Cortex of kidney (tissue), 1 donor: ENCODE data around the gene HSD17B2.

Experiments used
- DNase-seq: peaks from one replicate; lab custom pipeline; 2025; lab: John Stamatoyannopoulos, UW

The HSD17B2 gene

GRCh38 chr16:82050506-82050905 is 15.5 kb downstream of the HSD17B2 start:
- no peak for DNase-seq

- no peak for DNase-seq
Measured at GRCh38 chr16:82050909-82051357, 15.9 kb downstream of the HSD17B2 start.

DNA sequence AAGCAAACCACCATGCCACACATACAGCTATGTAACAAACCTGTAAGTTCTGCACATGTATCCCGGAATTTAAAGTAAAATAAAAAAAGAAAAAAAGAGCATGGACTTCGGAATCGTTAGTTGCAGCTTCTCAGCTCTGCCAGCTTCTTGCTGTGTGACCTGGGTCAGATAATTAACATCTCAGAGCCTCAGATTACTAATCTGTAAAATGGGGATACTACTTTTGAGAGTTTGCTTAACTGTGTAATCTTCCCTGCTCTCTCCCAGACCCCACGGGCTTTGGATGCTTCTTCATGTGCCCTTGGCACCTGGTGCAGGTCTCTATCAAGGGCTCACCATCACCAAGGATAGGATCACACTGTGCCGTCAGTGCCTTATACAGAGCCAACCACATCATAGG is 16.6 kb downstream of the HSD17B2 start:
- no peak for DNase-seq

GRCh38 chr16:82055117-82055516 is 20.1 kb downstream of the HSD17B2 start:
- DNase-seq: no peak

- DNase-seq: no peak
Measured at GRCh38 chr16:82055728-82056549, 20.9 kb downstream of the HSD17B2 start.

DNA sequence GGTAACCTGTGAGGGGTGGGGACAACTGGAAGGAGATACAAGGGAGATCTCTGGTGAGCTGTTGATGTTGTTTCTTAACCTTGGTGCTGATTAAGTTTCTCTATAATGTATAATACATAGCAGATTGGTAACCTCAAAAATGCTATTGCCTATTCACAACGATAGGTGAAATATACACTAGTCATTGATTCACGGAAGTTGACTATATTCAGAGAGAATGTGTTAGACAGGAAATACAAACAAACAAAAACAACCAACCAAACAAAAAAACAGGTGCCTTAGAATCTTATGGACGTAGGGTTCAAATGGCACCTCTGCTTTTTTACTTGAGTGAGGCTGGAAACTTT is 21.5 kb downstream of the HSD17B2 start:
- no peak for DNase-seq

DNA sequence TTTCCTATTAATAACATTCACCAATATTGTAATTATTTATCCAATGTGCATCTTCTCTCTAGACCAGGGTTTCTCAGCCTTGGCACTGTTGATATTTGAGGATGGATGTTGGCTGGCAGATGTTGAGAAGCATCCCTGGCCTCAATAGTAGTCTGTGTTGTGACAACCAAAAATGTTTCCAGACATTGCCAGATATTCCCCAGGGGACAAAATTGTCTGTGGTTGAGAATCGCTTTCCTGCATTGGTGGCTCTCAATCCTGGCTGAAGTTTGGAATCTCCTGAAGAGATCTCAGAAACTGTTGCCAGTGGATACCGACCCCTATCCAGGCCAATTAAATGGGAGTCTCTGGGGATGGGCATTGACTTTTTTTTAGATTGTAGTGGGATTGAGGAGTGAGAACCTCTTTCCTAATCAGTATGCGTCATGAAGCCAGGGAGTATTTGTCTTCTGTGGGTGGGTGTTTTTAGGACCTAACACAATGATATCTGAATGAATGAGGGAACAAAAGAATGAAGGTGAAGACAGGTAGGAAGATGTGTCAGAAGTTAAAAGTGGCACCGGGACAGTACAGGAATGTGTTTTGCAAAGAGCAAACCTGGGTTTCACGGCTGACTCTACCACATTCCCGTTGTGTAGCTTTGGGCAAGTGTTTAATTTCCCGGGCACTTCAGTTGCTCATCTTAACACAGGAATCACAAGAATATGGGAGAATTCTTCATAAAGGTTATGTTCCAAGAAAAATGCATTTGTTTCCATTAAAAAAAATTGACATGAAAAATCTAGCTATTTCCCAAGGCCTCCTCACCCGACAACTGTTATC is 24.3 kb downstream of the HSD17B2 start:
- DNase-seq: no peak

DNA sequence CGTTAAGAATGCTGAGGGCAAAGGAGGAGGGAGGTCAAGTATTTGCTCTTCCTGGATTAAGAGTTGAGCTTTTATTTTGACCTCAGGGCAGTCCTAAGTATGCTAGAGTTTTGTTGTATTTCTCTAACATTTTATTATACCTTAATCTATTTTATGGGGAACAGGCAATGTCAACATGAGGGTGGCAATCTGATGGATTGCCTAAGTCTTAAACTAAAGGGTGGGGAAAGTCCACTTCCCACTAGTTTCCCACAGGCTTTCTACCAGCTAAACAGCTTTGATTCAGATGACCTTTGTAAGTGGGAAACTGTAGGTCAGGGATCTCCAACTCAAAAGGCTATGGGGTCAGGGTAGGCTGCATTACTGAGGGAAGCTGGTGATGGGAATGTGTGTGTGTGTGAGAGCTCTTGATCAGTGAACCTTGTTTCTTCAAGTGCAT is 24.9 kb downstream of the HSD17B2 start:
- DNase-seq: no peak

GRCh38 chr16:82061861-82062525 is 26.9 kb downstream of the HSD17B2 start:
- no peak for DNase-seq

- no peak for DNase-seq
Measured at GRCh38 chr16:82062645-82063058, 27.6 kb downstream of the HSD17B2 start.

- DNase-seq: no peak
Measured at GRCh38 chr16:82063456-82064082, 28.5 kb downstream of the HSD17B2 start.

DNA sequence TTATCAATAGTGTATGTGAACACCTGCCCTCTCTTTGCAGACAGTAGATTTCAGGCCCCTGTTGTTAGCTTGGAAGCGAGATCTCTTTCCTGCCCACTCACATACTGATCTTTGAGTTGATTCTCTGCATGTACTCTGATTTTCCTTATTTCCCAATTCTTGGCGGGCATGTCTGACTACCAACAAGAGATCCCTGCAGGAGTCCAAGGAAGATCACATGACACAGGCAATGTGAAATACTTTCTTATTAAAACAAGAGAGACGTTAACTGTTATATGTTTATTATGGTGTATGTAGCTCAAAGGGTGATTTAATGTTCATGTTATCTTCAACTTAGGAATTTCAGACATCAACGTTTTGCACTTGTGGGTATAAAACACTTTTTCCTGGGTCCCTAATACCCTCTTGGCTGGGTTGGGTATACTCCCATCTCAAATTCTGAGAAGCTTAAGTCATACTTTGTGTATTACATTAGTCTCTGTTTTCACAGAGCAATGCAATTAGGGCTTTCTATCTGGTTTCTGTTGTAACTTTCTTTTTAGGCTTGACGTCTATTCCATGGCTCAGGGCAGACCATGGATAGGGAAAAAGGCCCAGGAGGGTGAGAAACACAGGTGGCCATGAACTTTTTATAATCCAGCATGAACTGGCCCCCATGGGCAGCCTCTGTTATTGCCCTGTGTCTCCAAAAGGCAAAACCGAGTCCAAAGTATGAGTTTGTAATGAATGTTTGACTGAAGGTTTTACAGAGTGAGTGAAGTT is 32.2 kb downstream of the HSD17B2 start:
- DNase-seq: no peak

DNA sequence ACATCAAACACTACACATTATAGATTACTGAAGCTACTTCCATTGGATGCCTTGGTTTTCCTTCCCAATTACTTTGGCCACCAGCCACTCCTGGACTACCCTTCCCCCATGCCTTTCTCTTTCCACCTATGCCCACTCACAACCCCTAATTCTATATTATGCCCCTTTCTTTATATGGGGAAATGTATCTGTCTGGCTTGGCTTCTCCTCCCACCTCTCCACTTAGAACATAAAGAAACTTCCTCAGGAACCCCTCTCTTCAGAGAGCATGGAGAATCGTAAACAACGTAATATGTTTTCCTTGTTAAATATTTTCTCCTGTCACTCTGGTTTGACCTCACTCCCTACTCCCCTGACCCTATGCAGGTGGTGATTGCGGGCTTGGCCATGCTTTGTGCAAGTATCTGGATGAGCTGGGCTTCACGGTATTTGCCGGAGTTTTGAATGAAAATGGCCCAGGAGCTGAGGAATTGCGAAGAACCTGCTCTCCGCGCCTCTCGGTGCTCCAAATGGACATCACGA is 32.8 kb downstream of the HSD17B2 start:
- DNase-seq: no peak

- no peak for DNase-seq
Measured at GRCh38 chr16:82070656-82071369, 35.8 kb downstream of the HSD17B2 start.

DNA sequence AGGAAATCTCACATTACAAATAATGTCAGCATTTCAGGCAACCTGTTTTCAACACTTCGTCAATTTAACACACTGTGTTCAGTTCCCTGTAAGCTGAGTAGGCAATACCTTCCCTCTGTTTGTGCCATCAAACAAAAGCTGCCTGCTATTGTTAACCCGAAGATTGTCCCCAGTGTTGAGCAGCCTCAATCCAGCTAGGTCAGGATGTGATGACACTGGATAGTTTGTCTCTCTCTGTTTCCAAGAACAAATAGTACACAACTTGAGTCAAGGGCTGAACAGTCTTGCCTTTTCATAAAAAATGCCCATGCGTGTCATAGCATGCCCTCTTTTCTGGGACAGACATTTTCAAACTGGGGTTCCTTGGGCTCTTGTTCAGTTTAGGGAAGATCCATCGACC is 36.4 kb downstream of the HSD17B2 start:
- DNase-seq: no peak

- DNase-seq: no peak
Measured at GRCh38 chr16:82072313-82072712, 37.3 kb downstream of the HSD17B2 start.

DNA sequence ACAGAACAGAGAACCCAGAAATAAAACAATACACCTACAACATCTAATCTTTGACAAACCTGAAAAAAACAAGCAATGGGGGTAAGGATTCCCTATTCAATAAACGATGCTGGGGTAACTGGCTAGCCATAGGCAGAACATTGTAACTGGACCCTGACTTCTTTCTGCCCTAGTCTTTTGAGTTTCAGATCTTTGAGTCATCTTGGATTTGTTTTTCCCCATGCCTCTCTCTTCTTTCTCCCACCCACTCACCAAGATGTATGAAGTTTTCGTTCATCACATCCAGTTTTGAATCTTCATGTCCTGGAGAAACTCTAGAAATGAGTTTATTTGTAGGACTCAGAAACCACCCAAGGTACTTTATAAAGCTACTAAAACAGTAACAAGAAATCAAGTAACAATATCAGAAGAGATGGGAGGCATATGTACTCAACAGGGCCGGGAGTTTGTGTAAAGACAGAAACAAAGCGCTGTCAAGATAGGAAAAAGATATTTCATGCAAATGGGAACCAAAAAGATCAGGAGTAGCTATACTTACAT is 39.0 kb downstream of the HSD17B2 start:
- no peak for DNase-seq

DNA sequence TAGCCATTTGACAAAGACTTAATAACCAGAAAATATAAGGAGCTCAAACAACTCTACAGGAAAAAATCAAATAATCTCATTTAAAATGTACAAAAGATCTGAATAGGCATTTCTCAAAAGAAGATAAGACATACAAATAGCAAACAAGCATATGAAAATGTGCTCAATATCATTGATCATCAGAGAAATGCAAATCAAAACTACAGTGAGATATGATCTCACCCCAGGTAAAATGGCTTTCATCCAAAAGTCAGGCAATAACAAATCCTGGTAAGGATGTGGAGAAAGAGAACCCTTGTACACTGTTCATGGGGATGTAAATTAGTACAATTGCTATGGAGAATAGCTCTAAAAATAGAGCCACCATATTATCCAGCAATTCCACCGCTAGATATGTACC is 43.1 kb downstream of the HSD17B2 start:
- no peak for DNase-seq

- DNase-seq: no peak
Measured at GRCh38 chr16:82079892-82080291, 44.8 kb downstream of the HSD17B2 start.

- DNase-seq: no peak
Measured at GRCh38 chr16:82081264-82081663, 46.2 kb downstream of the HSD17B2 start.
